HCT116 (cell line): Measurements from ENCODE around the gene PGA4. TPM values are rescaled to one million over a fixed set of nuclear protein-coding genes. Genes with fewer than 3 reads are reported as not detected.

Experiments used
- ATAC-seq: fragments of 200-7000 bp; cut with Tn5 transposase; 2 replicates; pipeline ENCODE4 v1.9.1; 2020; ENCODE audit warnings: mild to moderate bottlenecking, moderate library complexity
- BruUV-seq: library from RNA; stranded (reverse); fragments of 400-500 nt; replicated peaks from 2 replicates; lab custom pipeline; 2021; lab: Mats Ljungman, UMichigan
- CTCF ChIA-PET: fragments of 300-600 bp; sonication (Branson Sonifier 250); formaldehyde crosslinking; loops from one replicate; lab custom pipeline; 2021; ENCODE audit warnings: antibody characterized with exemption; lab: Charles Lee
- POLR2A ChIA-PET: fragments of 300-600, 350-600 bp; sonication (Branson Sonifier 250); formaldehyde crosslinking; loops from one replicate; lab custom pipeline; 2021; ENCODE audit warnings: antibody characterized with exemption; lab: Charles Lee
- RAD21 ChIA-PET, 2 experiments: fragments of 300-600 bp; sonication (Branson Sonifier 250); formaldehyde crosslinking; loops; one replicate each; lab custom pipeline; 2023; ENCODE audit warnings: low total read pairs in 2 of 2; ENCODE audit not compliant: uncharacterized antibody in 2 of 2, unreplicated experiment in 2 of 2, low non-redundant PET in 1 of 2; lab: Charles Lee
- DNase-seq: peaks from one replicate; pipeline ENCODE4 v3.0.0-alpha.2; 2010; ENCODE audit warnings: low read depth, low spot score
- H2AFZ ChIP-seq: fragments of 200-600 bp; shearing (Covaris generic), sonication (generic); 2 replicates; pipeline ENCODE4 v1.6.1; 2017; ENCODE audit warnings: low read depth, mixed run types, mixed read lengths, antibody characterized with exemption, low read length; ENCODE audit not compliant: poor library complexity, severe bottlenecking
- H3K27ac ChIP-seq: 2 replicates; pipeline ENCODE4 v1.5.1; 2012; ENCODE audit warnings: low read depth, low read length
- H3K27me3 ChIP-seq: fragments of 200-600 bp; sonication (generic); 2 replicates; pipeline ENCODE4 v1.6.1; 2016; ENCODE audit warnings: mixed run types, low read length, mixed read lengths; ENCODE audit not compliant: insufficient read depth
- H3K36me3 ChIP-seq, 2 experiments: fragments of 200-500 bp in 1 of 2; fragments of 200-600 bp in 1 of 2; sonication (Bioruptor generic) in 1 of 2; sonication (generic) in 1 of 2; 2 replicates each; pipeline versions ENCODE4 v1.5.1 to v1.6.1; 2014 to 2016; ENCODE audit warnings: low read length in 2 of 2, inconsistent platforms in 1 of 2, mixed read lengths in 1 of 2, mixed run types in 1 of 2; ENCODE audit not compliant: insufficient read depth in 2 of 2, control insufficient read depth in 1 of 2
- H3K4me1 ChIP-seq, 2 experiments: fragments of 200-600 bp in 1 of 2; sonication (generic) in 1 of 2; 2 replicates each; pipeline versions ENCODE4 v1.5.1 to v1.6.1; 2012 to 2017; ENCODE audit warnings: low read length in 2 of 2, inconsistent platforms in 1 of 2, mild to moderate bottlenecking in 1 of 2, mixed read lengths in 1 of 2, mixed run types in 1 of 2, moderate library complexity in 1 of 2; ENCODE audit not compliant: insufficient read depth in 2 of 2, control insufficient read depth in 1 of 2
- H3K4me2 ChIP-seq: fragments of 200-600 bp; sonication (generic); 2 replicates; pipeline ENCODE4 v1.6.1; 2017; ENCODE audit warnings: mixed run types, low read length, mixed read lengths
- H3K4me3 ChIP-seq, 2 experiments: fragments of 200-600 bp in 1 of 2; sonication (generic) in 1 of 2; replicated peaks in 1 of 2; 2 replicates each; pipeline ENCODE4 v1.5.1; 2011 to 2016; ENCODE audit warnings: low read length in 2 of 2, control low read depth in 1 of 2, low read depth in 1 of 2, mild to moderate bottlenecking in 1 of 2, mixed read lengths in 1 of 2, mixed run types in 1 of 2
- H3K79me2 ChIP-seq: fragments of 200-600 bp; sonication (generic); 2 replicates; pipeline ENCODE4 v1.6.1; 2017; ENCODE audit warnings: mild to moderate bottlenecking, mixed run types, low read length, moderate library complexity, mixed read lengths; ENCODE audit not compliant: insufficient read depth
- H3K9ac ChIP-seq: fragments of 200-600 bp; sonication (generic); 2 replicates; pipeline ENCODE4 v1.6.1; 2016; ENCODE audit warnings: low read length, mixed read lengths
- H3K9me2 ChIP-seq: fragments of 200-600 bp; sonication (generic), shearing (Covaris generic); 2 replicates; pipeline ENCODE4 v1.6.1; 2017; ENCODE audit warnings: mixed run types, mild to moderate bottlenecking, moderate library complexity; ENCODE audit not compliant: insufficient read depth
- H3K9me3 ChIP-seq, 2 experiments: fragments of 200-500 bp in 1 of 2; fragments of 200-600 bp in 1 of 2; sonication (Bioruptor generic) in 1 of 2; sonication (generic) in 1 of 2; 2 replicates each; pipeline ENCODE4 v1.6.1; 2014 to 2017; ENCODE audit warnings: low read length in 2 of 2, mixed read lengths in 2 of 2, inconsistent platforms in 1 of 2, low read depth in 1 of 2, mild to moderate bottlenecking in 1 of 2, mixed run types in 1 of 2, moderate library complexity in 1 of 2; ENCODE audit not compliant: control insufficient read depth in 1 of 2, insufficient read depth in 1 of 2
- H4K20me1 ChIP-seq: fragments of 200-600 bp; sonication (generic), shearing (Covaris generic); 2 replicates; pipeline ENCODE4 v1.6.1; 2017; ENCODE audit warnings: mixed run types, mild to moderate bottlenecking, moderate library complexity; ENCODE audit not compliant: insufficient read depth
- CEBPB ChIP-seq: IDR thresholded peaks from 2 replicates; pipeline ENCODE4 v1.6.1; 2012; ENCODE audit warnings: low read depth
- EGR1 ChIP-seq: IDR thresholded peaks from 2 replicates; pipeline ENCODE4 v1.6.1; 2012; ENCODE audit warnings: low read depth
- ELF1 ChIP-seq: IDR thresholded peaks from 2 replicates; pipeline ENCODE4 v1.6.1; 2012; ENCODE audit warnings: low read depth, borderline replicate concordance
- EZH2 ChIP-seq: fragments of 200-600 bp; sonication (generic); IDR thresholded peaks from 2 replicates; pipeline ENCODE4 v1.6.1; 2017; ENCODE audit warnings: antibody characterized with exemption, mixed run types
- EZH2phosphoT487 ChIP-seq: fragments of 200-600 bp; IDR thresholded peaks from 2 replicates; pipeline ENCODE4 v1.6.1; 2018; ENCODE audit warnings: antibody characterized with exemption, borderline replicate concordance
- FOSL1 ChIP-seq: IDR thresholded peaks from 2 replicates; pipeline ENCODE4 v1.6.1; 2012; ENCODE audit warnings: low read depth
- POLR2A ChIP-seq: IDR thresholded peaks from 2 replicates; pipeline ENCODE4 v1.7.0; 2011; ENCODE audit warnings: borderline replicate concordance; ENCODE audit not compliant: insufficient read depth, insufficient read length; ENCODE audit errors: extremely low read depth
- POLR2AphosphoS5 ChIP-seq: IDR thresholded peaks from 2 replicates; pipeline ENCODE4 v1.6.1; 2011; ENCODE audit warnings: mild to moderate bottlenecking, low read depth, low read length, moderate library complexity
- RAD21 ChIP-seq: IDR thresholded peaks from 2 replicates; pipeline ENCODE4 v1.6.1; 2012; ENCODE audit warnings: low read depth, mild to moderate bottlenecking
- SIN3A ChIP-seq: IDR thresholded peaks from 2 replicates; pipeline ENCODE4 v1.6.1; 2012; ENCODE audit warnings: low read depth
- SRF ChIP-seq: IDR thresholded peaks from 2 replicates; pipeline ENCODE4 v1.6.1; 2012; ENCODE audit warnings: low read depth
- YY1 ChIP-seq: IDR thresholded peaks from 2 replicates; pipeline ENCODE4 v1.6.1; 2011; ENCODE audit warnings: low read length, low read depth, moderate library complexity, mild to moderate bottlenecking; ENCODE audit not compliant: insufficient replicate concordance; ENCODE audit errors: extremely low read depth
- ZNF274 ChIP-seq: fragments of 200-500 bp; sonication (Bioruptor generic); IDR thresholded peaks from 2 replicates; pipeline ENCODE4 v1.6.1; 2014; ENCODE audit warnings: mild to moderate bottlenecking, low read depth, low read length, inconsistent platforms
- intact Hi-C: fragments of 100-400 bp; cut with micrococcal nuclease; formaldehyde crosslinking; loops from 2 replicates; pipeline ENCODE4 v1.10.0; 2022
- total RNA-seq: library from RNA; stranded (reverse); gene quantifications from one replicate; pipeline ENCODE4 v1.2.1, GENCODE V29; 2021; ENCODE audit not compliant: unreplicated experiment
- TF ChIP-seq, protein P1 (sequence below): IDR thresholded peaks from 2 replicates; pipeline ENCODE4 v1.6.1; 2012
- TF ChIP-seq, protein P2 (sequence below): IDR thresholded peaks from 2 replicates; pipeline ENCODE4 v1.6.1; 2011; ENCODE audit warnings: mild to moderate bottlenecking, low read length, moderate library complexity; ENCODE audit not compliant: insufficient replicate concordance; ENCODE audit errors: extremely low read depth
- TF ChIP-seq, protein P3 (sequence below), 3 experiments: fragments of 200-600 bp in 1 of 3; sonication (generic) in 1 of 3; IDR thresholded peaks in 2 of 3; conservative IDR thresholded peaks in 1 of 3; 2 replicates each; pipeline ENCODE4 v1.5.1; 2012 to 2017; ENCODE audit warnings: low read depth in 2 of 3, low read length in 2 of 3, antibody characterized with exemption in 1 of 3, borderline replicate concordance in 1 of 3, control low read depth in 1 of 3, mild to moderate bottlenecking in 1 of 3, mixed read lengths in 1 of 3, mixed run types in 1 of 3, moderate library complexity in 1 of 3; ENCODE audit not compliant: insufficient read depth in 1 of 3

PGA4 gene
- total RNA-seq, 1 experiment from 2014 or later, result not detected

DNA sequence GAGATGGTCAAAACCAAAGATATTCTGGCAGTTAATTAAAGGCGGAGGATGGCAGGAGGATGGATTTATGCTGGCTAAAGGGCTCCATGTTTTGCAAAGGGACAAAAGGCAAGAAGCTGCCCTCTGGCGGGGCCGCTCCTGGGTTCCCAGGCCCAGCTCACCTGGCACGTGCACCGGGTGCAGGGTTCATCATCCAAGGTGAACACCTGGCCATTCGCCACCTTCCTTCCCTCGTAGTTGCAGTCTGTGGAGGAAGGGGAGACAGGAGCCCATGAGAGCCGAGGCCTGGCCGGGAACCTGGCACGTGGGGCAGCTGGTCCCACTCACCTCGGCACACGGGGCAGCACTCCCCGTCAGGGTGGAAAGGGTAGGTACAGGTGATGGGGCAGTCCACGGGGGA lies 42.6 kb downstream of the PGA4 start:
- Histone ChIP-seq H3K9ac (no peak overlapping the region), H3K27me3 (no peaks in the 10 kb centered on the region), H2AFZ (no peak overlapping the region), H3K79me2 (no peaks in the 10 kb centered on the region), H3K4me3 (no peak overlapping the region), H4K20me1 (no peaks in the 10 kb centered on the region), H3K27ac (no peak overlapping the region), H3K9me2 (no peaks in the 10 kb centered on the region), H3K36me3 (no peaks in the 10 kb centered on the region), H3K9me3 (no peaks in the 10 kb centered on the region), H3K4me1 (peaks cover 8 to 15% of the 10 kb centered on the region in 2 experiments), H3K4me2 (no peak overlapping the region)
- DNase-seq, result no peak
- CTCF ChIA-PET, result no interaction called here
- BruUV-seq, result no TSS peak
- RAD21 ChIA-PET, result no interaction called here
- POLR2A ChIA-PET, result no interaction called here
- ATAC-seq, result no peak
- TF ChIP-seq POLR2AphosphoS5, result no peak
- TF ChIP-seq, protein P1, sequence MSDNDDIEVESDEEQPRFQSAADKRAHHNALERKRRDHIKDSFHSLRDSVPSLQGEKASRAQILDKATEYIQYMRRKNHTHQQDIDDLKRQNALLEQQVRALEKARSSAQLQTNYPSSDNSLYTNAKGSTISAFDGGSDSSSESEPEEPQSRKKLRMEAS, result no peak
- intact Hi-C loops, result no loop called here

DNA sequence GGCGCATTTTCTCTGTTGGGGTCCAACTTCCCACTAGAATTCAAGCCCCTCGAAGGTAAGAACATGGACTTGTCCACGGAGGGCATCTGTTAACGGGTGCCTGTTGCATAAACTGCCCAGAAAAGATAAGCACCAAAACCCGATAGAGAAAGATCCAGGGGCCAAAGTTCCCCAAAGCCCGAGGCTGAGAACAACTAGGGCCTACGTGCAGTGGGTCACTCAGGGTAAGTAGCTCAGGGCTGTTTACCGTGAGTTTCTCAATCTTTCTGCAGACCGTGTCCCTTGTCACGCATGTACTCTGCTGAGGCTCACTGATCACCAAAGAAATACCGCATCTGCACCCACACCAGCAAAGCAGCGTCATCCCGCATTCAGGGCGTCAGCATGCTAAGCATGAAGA lies 43.2 kb downstream of the PGA4 start:
- no peak overlapping the region for H3K9ac ChIP-seq
- H3K27me3 ChIP-seq, result no peaks in the 10 kb centered on the region
- no peak overlapping the region for H2AFZ ChIP-seq
- POLR2A ChIA-PET, result interaction anchor here (0.7 kb wide), 1 partner anchor 126 kb away, joined by 4 read pairs; no protein-coding TSS in a partner anchor
- H3K9me3 ChIP-seq, result no peaks in the 10 kb centered on the region
- H3K4me2 ChIP-seq, result no peak overlapping the region
- no peaks in the 10 kb centered on the region for H4K20me1 ChIP-seq
- no peaks in the 10 kb centered on the region for H3K9me2 ChIP-seq
- CTCF ChIA-PET, result no interaction called here
- no peaks in the 10 kb centered on the region for H3K36me3 ChIP-seq
- no peak for DNase-seq
- no peaks in the 10 kb centered on the region for H3K79me2 ChIP-seq
- BruUV-seq, result no TSS peak
- RAD21 ChIA-PET, result no interaction called here
- H3K4me1 ChIP-seq, result peaks cover 8 to 15% of the 10 kb centered on the region in 2 experiments
- no peak for ATAC-seq
- intact Hi-C loops, result no loop called here
- H3K4me3 ChIP-seq, result no peak overlapping the region
- no peak overlapping the region for H3K27ac ChIP-seq
- no peak for TF ChIP-seq YY1
- no peak for TF ChIP-seq FOSL1
- no peak for TF ChIP-seq ZNF274
- TF ChIP-seq EZH2, result no peak
- TF ChIP-seq, protein P2, sequence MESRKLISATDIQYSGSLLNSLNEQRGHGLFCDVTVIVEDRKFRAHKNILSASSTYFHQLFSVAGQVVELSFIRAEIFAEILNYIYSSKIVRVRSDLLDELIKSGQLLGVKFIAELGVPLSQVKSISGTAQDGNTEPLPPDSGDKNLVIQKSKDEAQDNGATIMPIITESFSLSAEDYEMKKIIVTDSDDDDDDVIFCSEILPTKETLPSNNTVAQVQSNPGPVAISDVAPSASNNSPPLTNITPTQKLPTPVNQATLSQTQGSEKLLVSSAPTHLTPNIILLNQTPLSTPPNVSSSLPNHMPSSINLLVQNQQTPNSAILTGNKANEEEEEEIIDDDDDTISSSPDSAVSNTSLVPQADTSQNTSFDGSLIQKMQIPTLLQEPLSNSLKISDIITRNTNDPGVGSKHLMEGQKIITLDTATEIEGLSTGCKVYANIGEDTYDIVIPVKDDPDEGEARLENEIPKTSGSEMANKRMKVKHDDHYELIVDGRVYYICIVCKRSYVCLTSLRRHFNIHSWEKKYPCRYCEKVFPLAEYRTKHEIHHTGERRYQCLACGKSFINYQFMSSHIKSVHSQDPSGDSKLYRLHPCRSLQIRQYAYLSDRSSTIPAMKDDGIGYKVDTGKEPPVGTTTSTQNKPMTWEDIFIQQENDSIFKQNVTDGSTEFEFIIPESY, result no peak
- no peak for TF ChIP-seq SIN3A
- TF ChIP-seq EGR1, result no peak
- TF ChIP-seq EZH2phosphoT487, result no peak
- TF ChIP-seq POLR2A, result no peak
- no peak for TF ChIP-seq ELF1
- no peak for TF ChIP-seq CEBPB
- TF ChIP-seq SRF, result no peak
- no peak for TF ChIP-seq RAD21
- TF ChIP-seq, protein P3, sequence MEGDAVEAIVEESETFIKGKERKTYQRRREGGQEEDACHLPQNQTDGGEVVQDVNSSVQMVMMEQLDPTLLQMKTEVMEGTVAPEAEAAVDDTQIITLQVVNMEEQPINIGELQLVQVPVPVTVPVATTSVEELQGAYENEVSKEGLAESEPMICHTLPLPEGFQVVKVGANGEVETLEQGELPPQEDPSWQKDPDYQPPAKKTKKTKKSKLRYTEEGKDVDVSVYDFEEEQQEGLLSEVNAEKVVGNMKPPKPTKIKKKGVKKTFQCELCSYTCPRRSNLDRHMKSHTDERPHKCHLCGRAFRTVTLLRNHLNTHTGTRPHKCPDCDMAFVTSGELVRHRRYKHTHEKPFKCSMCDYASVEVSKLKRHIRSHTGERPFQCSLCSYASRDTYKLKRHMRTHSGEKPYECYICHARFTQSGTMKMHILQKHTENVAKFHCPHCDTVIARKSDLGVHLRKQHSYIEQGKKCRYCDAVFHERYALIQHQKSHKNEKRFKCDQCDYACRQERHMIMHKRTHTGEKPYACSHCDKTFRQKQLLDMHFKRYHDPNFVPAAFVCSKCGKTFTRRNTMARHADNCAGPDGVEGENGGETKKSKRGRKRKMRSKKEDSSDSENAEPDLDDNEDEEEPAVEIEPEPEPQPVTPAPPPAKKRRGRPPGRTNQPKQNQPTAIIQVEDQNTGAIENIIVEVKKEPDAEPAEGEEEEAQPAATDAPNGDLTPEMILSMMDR (IDR thresholded peaks at IDR 0.05 in 2 of 3, conservative IDR thresholded peaks at IDR 0.05 in 1 of 3; ENCODE audit: borderline replicate concordance in 1 of 3, insufficient read depth in 1 of 3, low read depth in 2 of 3, low read length in 2 of 3), result no peak
